Measurements from ENCODE around the gene TPPP.

The TPPP gene

GRCh38 chr5:664343-664993 lies 28.7 kb downstream of the TPPP start:
- DNase-seq: no peak

- no peak for DNase-seq
These were observed 29.5 kb downstream of the TPPP start for GRCh38 chr5:663436-664342.

- DNase-seq: no peak
These were observed 30.3 kb downstream of the TPPP start for GRCh38 chr5:662751-663435.

GRCh38 chr5:661891-662750 lies 31.0 kb downstream of the TPPP start:
- DNase-seq: no peak

GRCh38 chr5:660491-661030 lies 32.6 kb downstream of the TPPP start:
- DNase-seq: no peak

- DNase-seq: no peak
These were observed 33.5 kb downstream of the TPPP start for GRCh38 chr5:659496-660263.

- no peak for DNase-seq
These were observed 35.0 kb downstream of the TPPP start for GRCh38 chr5:658103-658502.

GRCh38 chr5:657570-657969 lies 35.6 kb downstream of the TPPP start:
- DNase-seq: no peak

- no peak for DNase-seq
These were observed 37.7 kb downstream of the TPPP start for GRCh38 chr5:655406-655805.

GRCh38 chr5:654071-654778 lies 38.9 kb downstream of the TPPP start:
- DNase-seq: no peak

- no peak for DNase-seq
These were observed 40.3 kb downstream of the TPPP start for GRCh38 chr5:652773-653350.

GRCh38 chr5:652023-652515 lies 41.1 kb downstream of the TPPP start:
- DNase-seq: no peak

GRCh38 chr5:651296-652022 lies 41.7 kb downstream of the TPPP start:
- no peak for DNase-seq

GRCh38 chr5:647727-648126 lies 45.4 kb downstream of the TPPP start:
- no peak for DNase-seq

GRCh38 chr5:647311-647710 lies 45.8 kb downstream of the TPPP start:
- DNase-seq: no peak

- no peak for DNase-seq
These were observed 46.6 kb downstream of the TPPP start for GRCh38 chr5:646396-647201.

GRCh38 chr5:645421-645820 lies 47.7 kb downstream of the TPPP start:
- DNase-seq: no peak

GRCh38 chr5:644971-645370 lies 48.2 kb downstream of the TPPP start:
- DNase-seq: no peak

GRCh38 chr5:644509-644908 lies 48.6 kb downstream of the TPPP start:
- no peak for DNase-seq

Data from GF-D8 (cell line).